H1 (cell line): ENCODE results near the gene LTBP1. TPM values are rescaled to one million over a fixed set of nuclear protein-coding genes. Genes with fewer than 3 reads are reported as not detected.

ENCODE experiments used
- CTCF ChIA-PET: fragments of 300-600 bp; sonication (Branson Sonifier 250); formaldehyde crosslinking; loops from one replicate; lab custom pipeline; 2021; ENCODE audit not compliant: partially characterized antibody; lab: Charles Lee
- POLR2A ChIA-PET: fragments of 300-600 bp; sonication (Branson Sonifier 250); formaldehyde crosslinking; loops from one replicate; lab custom pipeline; 2021; ENCODE audit warnings: inconsistent platforms; ENCODE audit not compliant: partially characterized antibody; lab: Charles Lee
- DNase-seq, 2 experiments: peaks; one replicate each; pipeline versions ENCODE4 v3.0.0 to v3.0.0-alpha.2; 2010 to 2022; ENCODE audit warnings: low spot score in 2 of 2, low read depth in 1 of 2, mixed read lengths in 1 of 2
- FAIRE-seq: peaks from 2 replicates; lab custom pipeline; 2011; peaks lifted over from hg19 to GRCh38; lab: Jason Lieb, UNC
- H2AFZ ChIP-seq: 2 replicates; pipeline ENCODE4 v1.8.1; 2012; ENCODE audit warnings: low read length, inconsistent platforms
- H2AK5ac ChIP-seq: 2 replicates; pipeline ENCODE4 v1.6.1; 2013; ENCODE audit warnings: low read depth, low read length
- H2BK120ac ChIP-seq: replicated peaks from 2 replicates; pipeline ENCODE3; 2013; ENCODE audit warnings: low read depth, low read length, inconsistent platforms
- H2BK12ac ChIP-seq: 2 replicates; pipeline ENCODE4 v1.6.1; 2013; ENCODE audit warnings: low read depth, low read length
- H2BK15ac ChIP-seq: 2 replicates; pipeline ENCODE4 v1.6.1; 2013; ENCODE audit warnings: low read length
- H2BK20ac ChIP-seq: 2 replicates; pipeline ENCODE4 v1.6.1; 2013; ENCODE audit warnings: low read length
- H2BK5ac ChIP-seq: 2 replicates; pipeline ENCODE4 v1.6.1; 2013; ENCODE audit warnings: low read depth, low read length
- H3K14ac ChIP-seq: 2 replicates; pipeline ENCODE4 v1.6.1; 2013; ENCODE audit warnings: inconsistent platforms; ENCODE audit not compliant: insufficient read length
- H3K18ac ChIP-seq: 2 replicates; pipeline ENCODE4 v1.6.1; 2013; ENCODE audit warnings: low read length; ENCODE audit errors: extremely low read depth
- H3K23ac ChIP-seq: 2 replicates; pipeline ENCODE4 v1.6.1; 2013; ENCODE audit warnings: inconsistent platforms; ENCODE audit not compliant: insufficient read length
- H3K23me2 ChIP-seq: 2 replicates; pipeline ENCODE4 v1.6.1; 2013; ENCODE audit warnings: low read depth, low read length
- H3K27ac ChIP-seq: 2 replicates; pipeline ENCODE4 v1.6.1; 2011; ENCODE audit warnings: low read depth, low read length, inconsistent platforms
- H3K27me3 ChIP-seq, 4 experiments: replicated peaks in 1 of 4; 1 replicate in 1 of 4; 2 replicates in 3 of 4; pipeline versions ENCODE4 v1.6.1 to v1.8.1; 2011 to 2013; ENCODE audit warnings: low read length in 3 of 4, mild to moderate bottlenecking in 3 of 4, inconsistent platforms in 2 of 4, mixed read lengths in 2 of 4, moderate library complexity in 1 of 4; ENCODE audit not compliant: control insufficient read depth in 3 of 4, insufficient read depth in 3 of 4; ENCODE audit errors: extremely low read depth in 1 of 4
- H3K36me3 ChIP-seq, 4 experiments: 2 replicates each; pipeline versions ENCODE4 v1.6.1 to v1.8.1; 2011 to 2013; ENCODE audit warnings: mild to moderate bottlenecking in 4 of 4, low read length in 3 of 4, moderate library complexity in 2 of 4, control low read depth in 1 of 4, inconsistent platforms in 1 of 4; ENCODE audit not compliant: insufficient read depth in 4 of 4, control insufficient read depth in 2 of 4
- H3K4ac ChIP-seq: replicated peaks from 2 replicates; pipeline ENCODE3; 2013; ENCODE audit warnings: low read length, low read depth, mixed read lengths, inconsistent platforms; ENCODE audit not compliant: insufficient read length
- H3K4me1 ChIP-seq, 4 experiments: replicated peaks in 1 of 4; 1 replicate in 1 of 4; 2 replicates in 3 of 4; pipeline versions ENCODE4 v1.6.1 to v1.8.1; 2011 to 2013; ENCODE audit warnings: low read length in 3 of 4, inconsistent platforms in 2 of 4, mixed read lengths in 1 of 4; ENCODE audit not compliant: insufficient read depth in 4 of 4, control insufficient read depth in 3 of 4
- H3K4me2 ChIP-seq, 2 experiments: 2 replicates each; pipeline versions ENCODE4 v1.6.1 to v1.8.1; 2011 to 2013; ENCODE audit warnings: low read depth in 2 of 2, low read length in 2 of 2, control low read depth in 1 of 2, inconsistent platforms in 1 of 2, mild to moderate bottlenecking in 1 of 2; ENCODE audit not compliant: insufficient read depth in 1 of 2
- H3K4me3 ChIP-seq, 4 experiments: fragments of 200-600, 300-600 bp in 1 of 4; sonication (generic), shearing (Covaris generic), sonication (Bioruptor Twin) in 1 of 4; 2 replicates each; pipeline versions ENCODE4 v1.5.1 to v1.8.1; 2011 to 2016; ENCODE audit warnings: low read length in 4 of 4, low read depth in 3 of 4, control low read depth in 2 of 4, inconsistent platforms in 2 of 4, mild to moderate bottlenecking in 2 of 4, mixed read lengths in 1 of 4, moderate library complexity in 1 of 4; ENCODE audit not compliant: insufficient read depth in 2 of 4; ENCODE audit errors: extremely low read depth in 1 of 4
- H3K56ac ChIP-seq: replicated peaks from 2 replicates; pipeline ENCODE3; 2013; ENCODE audit warnings: low read depth, mild to moderate bottlenecking, mixed read lengths, low read length, inconsistent platforms; ENCODE audit not compliant: insufficient read length
- H3K79me1 ChIP-seq: 2 replicates; pipeline ENCODE4 v1.6.1; 2013; ENCODE audit warnings: low read depth, low read length, control low read depth
- H3K79me2 ChIP-seq, 2 experiments: 2 replicates each; pipeline versions ENCODE4 v1.6.1 to v1.8.1; 2012 to 2013; ENCODE audit warnings: low read length in 2 of 2, mild to moderate bottlenecking in 2 of 2, inconsistent platforms in 1 of 2; ENCODE audit not compliant: insufficient read depth in 2 of 2, control insufficient read depth in 1 of 2
- H3K9ac ChIP-seq, 4 experiments: replicated peaks in 1 of 4; 1 replicate in 1 of 4; 2 replicates in 3 of 4; pipeline versions ENCODE4 v1.6.1 to v1.8.1; 2011 to 2013; ENCODE audit warnings: low read depth in 3 of 4, low read length in 3 of 4, control low read depth in 2 of 4, mild to moderate bottlenecking in 2 of 4, moderate library complexity in 2 of 4, inconsistent platforms in 1 of 4; ENCODE audit errors: extremely low read depth in 1 of 4
- H3K9me3 ChIP-seq, 2 experiments: 2 replicates each; pipeline versions ENCODE4 v1.6.1 to v1.8.1; 2012 to 2013; ENCODE audit warnings: mild to moderate bottlenecking in 2 of 2, moderate library complexity in 2 of 2, control low read depth in 1 of 2, inconsistent platforms in 1 of 2, low read depth in 1 of 2, low read length in 1 of 2, mixed read lengths in 1 of 2; ENCODE audit not compliant: insufficient read depth in 2 of 2
- H4K20me1 ChIP-seq, 2 experiments: replicated peaks in 1 of 2; 2 replicates each; pipeline versions ENCODE3 to v1.8.1; 2011 to 2013; ENCODE audit warnings: inconsistent platforms in 2 of 2, low read length in 2 of 2, mild to moderate bottlenecking in 1 of 2; ENCODE audit not compliant: insufficient read depth in 2 of 2, control insufficient read depth in 1 of 2
- H4K5ac ChIP-seq: 2 replicates; pipeline ENCODE4 v1.6.1; 2013; ENCODE audit warnings: low read length, low read depth, mixed read lengths, inconsistent platforms; ENCODE audit not compliant: insufficient read length
- H4K8ac ChIP-seq: 2 replicates; pipeline ENCODE4 v1.8.0; 2013; ENCODE audit warnings: mild to moderate bottlenecking, moderate library complexity, low read length, inconsistent platforms; ENCODE audit not compliant: insufficient read depth; ENCODE audit errors: extremely low read depth
- H4K91ac ChIP-seq: replicated peaks from 2 replicates; pipeline ENCODE3; 2013; ENCODE audit warnings: low read length, mixed read lengths, inconsistent platforms; ENCODE audit not compliant: insufficient read length
- CREB1 ChIP-seq: IDR thresholded peaks from 2 replicates; pipeline ENCODE4 v1.6.1; 2012; ENCODE audit warnings: inconsistent platforms
- E2F6 ChIP-seq: IDR thresholded peaks from 2 replicates; pipeline ENCODE4 v1.6.1; 2012; ENCODE audit warnings: inconsistent platforms
- KDM4A ChIP-seq: IDR thresholded peaks from one replicate; pipeline ENCODE4 v1.7.1; 2012; ENCODE audit warnings: low read depth, mild to moderate bottlenecking, moderate library complexity, low read length, inconsistent platforms; ENCODE audit not compliant: severe bottlenecking
- SP1 ChIP-seq: IDR thresholded peaks from 2 replicates; pipeline ENCODE4 v1.6.1; 2011; ENCODE audit warnings: low read depth, low read length
- WGBS, 2 experiments: shearing (Covaris generic) in 1 of 2; methylation state at CpG; one replicate each; pipeline versions ENCODE4 v1.1.6 to v1.1.7; 2013 to 2015; ENCODE audit warnings: low lambda C conversion rate in 2 of 2, mixed read lengths in 2 of 2, inconsistent platforms in 1 of 2, low coverage in 1 of 2, missing lambda C conversion rate in 1 of 2; ENCODE audit not compliant: insufficient replicate concordance in 2 of 2, insufficient coverage in 1 of 2, insufficient read length in 1 of 2; ENCODE audit errors: extremely low coverage in 1 of 2, missing lambda C conversion rate in 1 of 2; 5-methylcytosine and 5-hydroxymethylcytosine counted together
- polyA plus RNA-seq, 7 experiments: library from polyadenylated mRNA; depleted of rRNA in 3 of 7; stranded (reverse) in 5 of 7; unstranded in 2 of 7; fragments of >200 nt in 5 of 7; fragments of 200-250 nt in 2 of 7; gene quantifications; 1 replicate in 5 of 7; 2 replicates in 1 of 7; 4 replicates in 1 of 7; pipeline versions ENCODE4 v1.2.1 to v1.2.3, GENCODE V29; 2011 to 2013; ENCODE audit warnings: missing spikeins in 2 of 7, mixed read lengths in 2 of 7
- total RNA-seq: library from RNA; stranded (reverse); fragmentation: NEBNext Ultra II Directional; extraction: Animal tissue kit (Norgen Biotek cat#: 25700); gene quantifications from 2 replicates; pipeline ENCODE4 v1.2.1, GENCODE V29; 2021

LTBP1 gene
- total and polyA plus RNA-seq, 2 of the 8 experiments (the other 6 are each of a cell fraction or from before 2014, with no cell fraction given), result 15.4 to 24.7 TPM

GRCh38 chr2:33111002-33111446 lies 164.3 kb downstream of the LTBP1 start:
- no peaks in the 10 kb centered on the region for H3K4me1 ChIP-seq
- POLR2A ChIA-PET, result no interaction called here
- H3K27me3 ChIP-seq, result no peaks in the 10 kb centered on the region
- H4K20me1 ChIP-seq, result no peaks in the 10 kb centered on the region
- no peak overlapping the region for H3K23ac ChIP-seq
- H3K4ac ChIP-seq, result no peak overlapping the region
- H3K4me3 ChIP-seq, result no peak overlapping the region
- DNase-seq, result no peak
- H3K23me2 ChIP-seq, result no peaks in the 10 kb centered on the region; the same call in none of the 2 replicates
- TF ChIP-seq E2F6 (no peak), CREB1 (no peak), KDM4A (no peak), SP1 (no peak)
- TF ChIP-seq, all 59 proteins: peak for 0
- H3K36me3 ChIP-seq, result no peaks in the 10 kb centered on the region
- no peak overlapping the region for H3K18ac ChIP-seq
- no peak overlapping the region for H2BK120ac ChIP-seq
- H3K14ac ChIP-seq, result no peak overlapping the region
- H2AK5ac ChIP-seq, result no peak overlapping the region
- no peak overlapping the region for H3K4me2 ChIP-seq
- no peak overlapping the region for H2BK15ac ChIP-seq
- no peak overlapping the region for H3K56ac ChIP-seq
- 93% methylated on average over 10 of the region's 10 CpGs; no CpG with 5 or more reads in 1 of the 2 experiments for WGBS, 2 experiments
- H2BK12ac ChIP-seq, result no peak overlapping the region
- no peaks in the 10 kb centered on the region for H3K79me1 ChIP-seq
- H2BK5ac ChIP-seq, result no peak overlapping the region
- H3K9me3 ChIP-seq, result no peaks in the 10 kb centered on the region
- no peak overlapping the region for H4K5ac ChIP-seq
- H2AFZ ChIP-seq, result no peak overlapping the region
- FAIRE-seq, result no peak
- no peak overlapping the region for H4K8ac ChIP-seq
- no peak overlapping the region for H4K91ac ChIP-seq
- CTCF ChIA-PET, result interaction anchor here (1.1 kb wide), 1 partner anchor 16 kb away, joined by 3 read pairs; no protein-coding TSS in a partner anchor
- no peaks in the 10 kb centered on the region for H3K79me2 ChIP-seq
- no peak overlapping the region for H3K27ac ChIP-seq
- H3K9ac ChIP-seq, result no peak overlapping the region
- no peak overlapping the region for H2BK20ac ChIP-seq
